ENCODE results near the gene ADAR.

Gene ADAR

DNA sequence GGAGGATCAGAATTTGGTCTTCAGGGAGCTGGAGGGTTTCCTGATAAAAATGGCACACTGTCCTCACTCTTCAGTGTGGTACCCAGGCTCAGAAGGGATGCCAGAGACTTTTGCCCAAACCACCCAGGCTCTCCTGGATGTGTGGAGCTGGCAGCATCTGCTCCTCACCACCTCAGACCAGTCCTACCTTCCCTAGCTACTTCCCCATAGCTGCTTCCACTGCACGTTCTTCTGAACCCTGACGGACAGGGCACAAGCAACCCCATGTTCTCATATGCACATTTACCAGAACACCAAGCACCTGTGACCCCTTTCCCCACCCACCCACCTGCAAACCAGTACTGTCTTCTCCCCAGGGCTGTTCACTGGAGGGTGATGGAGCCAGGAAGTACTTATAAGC is 4.7 kb downstream of the ADAR start:
- TF ChIP-seq POLR2A (IDR thresholded peaks at IDR 0.05; ENCODE audit: extremely low read depth, insufficient read length) = no peak
- TF ChIP-seq, protein P1, sequence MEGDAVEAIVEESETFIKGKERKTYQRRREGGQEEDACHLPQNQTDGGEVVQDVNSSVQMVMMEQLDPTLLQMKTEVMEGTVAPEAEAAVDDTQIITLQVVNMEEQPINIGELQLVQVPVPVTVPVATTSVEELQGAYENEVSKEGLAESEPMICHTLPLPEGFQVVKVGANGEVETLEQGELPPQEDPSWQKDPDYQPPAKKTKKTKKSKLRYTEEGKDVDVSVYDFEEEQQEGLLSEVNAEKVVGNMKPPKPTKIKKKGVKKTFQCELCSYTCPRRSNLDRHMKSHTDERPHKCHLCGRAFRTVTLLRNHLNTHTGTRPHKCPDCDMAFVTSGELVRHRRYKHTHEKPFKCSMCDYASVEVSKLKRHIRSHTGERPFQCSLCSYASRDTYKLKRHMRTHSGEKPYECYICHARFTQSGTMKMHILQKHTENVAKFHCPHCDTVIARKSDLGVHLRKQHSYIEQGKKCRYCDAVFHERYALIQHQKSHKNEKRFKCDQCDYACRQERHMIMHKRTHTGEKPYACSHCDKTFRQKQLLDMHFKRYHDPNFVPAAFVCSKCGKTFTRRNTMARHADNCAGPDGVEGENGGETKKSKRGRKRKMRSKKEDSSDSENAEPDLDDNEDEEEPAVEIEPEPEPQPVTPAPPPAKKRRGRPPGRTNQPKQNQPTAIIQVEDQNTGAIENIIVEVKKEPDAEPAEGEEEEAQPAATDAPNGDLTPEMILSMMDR (IDR thresholded peaks at IDR 0.05; ENCODE audit: low read depth, low read length) = no peak
- no peak for TF ChIP-seq MYC (IDR thresholded peaks at IDR 0.05; ENCODE audit: low read depth, low read length)
- TF ChIP-seq, protein P2, sequence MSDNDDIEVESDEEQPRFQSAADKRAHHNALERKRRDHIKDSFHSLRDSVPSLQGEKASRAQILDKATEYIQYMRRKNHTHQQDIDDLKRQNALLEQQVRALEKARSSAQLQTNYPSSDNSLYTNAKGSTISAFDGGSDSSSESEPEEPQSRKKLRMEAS (IDR thresholded peaks at IDR 0.05; ENCODE audit: low read depth, low read length) = no peak
- DNase-seq (ENCODE audit: low read depth) = no peak
- no peak overlapping the region for H3K4me3 ChIP-seq (ENCODE audit: low read depth, low read length)

DNA sequence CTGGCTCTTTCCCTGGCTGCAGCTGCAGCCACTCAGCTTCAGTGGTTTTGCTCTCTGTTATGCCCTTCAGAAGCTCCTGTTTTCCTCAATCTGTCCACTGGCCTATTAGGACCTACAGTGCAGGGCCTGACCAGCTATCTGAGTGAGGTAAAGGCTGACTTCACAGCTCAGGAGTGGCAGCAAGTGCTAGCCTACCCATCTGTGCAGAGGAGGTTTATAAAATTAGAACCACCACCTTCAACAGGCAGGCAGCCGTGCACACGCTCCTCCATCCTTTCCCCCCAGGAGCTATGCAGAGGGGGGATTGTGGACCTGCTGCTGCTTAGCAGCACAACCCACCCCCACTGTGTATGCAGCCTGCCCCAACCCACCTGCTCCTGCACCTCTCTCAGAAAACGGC is 8.3 kb downstream of the ADAR start:
- TF ChIP-seq, protein P2 (IDR thresholded peaks at IDR 0.05; ENCODE audit: low read depth, low read length) = no peak
- TF ChIP-seq POLR2A (IDR thresholded peaks at IDR 0.05; ENCODE audit: extremely low read depth, insufficient read length) (no peak), MYC (IDR thresholded peaks at IDR 0.05; ENCODE audit: low read depth, low read length) (no peak)
- TF ChIP-seq, protein P1 (IDR thresholded peaks at IDR 0.05; ENCODE audit: low read depth, low read length) = no peak
- DNase-seq (ENCODE audit: low read depth) = no peak
- H3K4me3 ChIP-seq (ENCODE audit: low read depth, low read length) = no peak overlapping the region

DNA sequence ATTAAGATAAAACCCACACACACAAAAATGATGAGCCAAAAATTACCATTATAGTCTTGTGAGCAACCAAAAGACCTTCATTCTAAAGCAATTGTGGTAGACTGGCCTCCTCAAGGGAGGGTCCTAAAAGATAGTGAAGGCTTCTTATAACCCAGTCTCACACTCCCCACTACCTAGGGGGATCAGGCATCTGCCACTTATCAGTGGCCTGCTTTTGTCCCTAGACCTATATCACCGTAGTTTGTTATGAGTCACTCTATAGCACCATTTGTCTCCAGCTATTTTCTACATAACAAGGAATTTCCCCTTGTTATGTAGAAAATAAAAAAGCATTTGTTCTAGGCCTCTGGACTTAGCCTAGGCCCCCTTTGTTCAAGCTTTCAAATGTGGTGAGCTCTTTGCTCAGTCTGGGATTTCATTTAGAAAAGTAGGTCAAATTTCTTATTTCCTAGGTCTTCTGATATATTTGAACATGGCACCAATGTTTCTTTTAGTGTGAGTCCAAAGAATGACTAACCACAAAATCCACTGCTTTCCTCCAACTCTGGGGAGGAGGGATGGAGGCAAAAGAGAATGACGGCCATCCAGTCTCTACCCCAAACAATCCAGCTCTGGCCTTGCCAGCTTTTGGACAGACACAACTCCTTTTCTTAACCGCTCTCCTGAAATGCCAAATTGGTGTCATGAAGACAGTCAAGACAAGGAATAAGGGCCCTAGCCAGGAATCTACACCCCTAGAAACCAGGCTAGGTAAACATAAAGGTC is 8.9 kb downstream of the ADAR start:
- DNase-seq (ENCODE audit: low read depth) = no peak
- no peak for TF ChIP-seq POLR2A (IDR thresholded peaks at IDR 0.05; ENCODE audit: extremely low read depth, insufficient read length)
- TF ChIP-seq, protein P1 (IDR thresholded peaks at IDR 0.05; ENCODE audit: low read depth, low read length) = no peak
- no peak for TF ChIP-seq MYC (IDR thresholded peaks at IDR 0.05; ENCODE audit: low read depth, low read length)
- TF ChIP-seq, protein P2 (IDR thresholded peaks at IDR 0.05; ENCODE audit: low read depth, low read length) = no peak
- H3K4me3 ChIP-seq (ENCODE audit: low read depth, low read length) = no peak overlapping the region

DNA sequence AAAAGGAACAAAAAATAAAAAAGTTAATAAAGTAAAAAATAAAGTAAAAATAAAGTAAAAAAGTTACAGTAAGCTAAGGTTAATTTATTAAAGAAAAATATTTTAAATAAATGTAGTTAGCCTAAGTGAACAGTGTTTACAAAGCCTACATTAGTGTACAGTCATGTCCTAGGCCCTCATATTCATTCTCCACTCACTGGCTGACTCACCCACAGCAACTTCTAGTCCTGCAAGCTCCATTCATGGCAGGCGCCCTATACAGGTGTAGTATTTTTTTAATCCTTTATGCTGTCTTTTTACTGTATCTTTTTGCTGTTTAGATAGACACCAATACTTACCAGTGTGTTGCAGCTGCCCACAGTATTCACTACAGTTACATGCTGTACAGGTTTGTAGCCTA is 12.4 kb downstream of the ADAR start:
- no peak for DNase-seq (ENCODE audit: low read depth)
- TF ChIP-seq POLR2A (IDR thresholded peaks at IDR 0.05; ENCODE audit: extremely low read depth, insufficient read length) (no peak), MYC (IDR thresholded peaks at IDR 0.05; ENCODE audit: low read depth, low read length) (no peak)
- TF ChIP-seq, protein P1 (IDR thresholded peaks at IDR 0.05; ENCODE audit: low read depth, low read length) = no peak
- TF ChIP-seq, protein P2 (IDR thresholded peaks at IDR 0.05; ENCODE audit: low read depth, low read length) = no peak
- no peak overlapping the region for H3K4me3 ChIP-seq (ENCODE audit: low read depth, low read length)

DNA sequence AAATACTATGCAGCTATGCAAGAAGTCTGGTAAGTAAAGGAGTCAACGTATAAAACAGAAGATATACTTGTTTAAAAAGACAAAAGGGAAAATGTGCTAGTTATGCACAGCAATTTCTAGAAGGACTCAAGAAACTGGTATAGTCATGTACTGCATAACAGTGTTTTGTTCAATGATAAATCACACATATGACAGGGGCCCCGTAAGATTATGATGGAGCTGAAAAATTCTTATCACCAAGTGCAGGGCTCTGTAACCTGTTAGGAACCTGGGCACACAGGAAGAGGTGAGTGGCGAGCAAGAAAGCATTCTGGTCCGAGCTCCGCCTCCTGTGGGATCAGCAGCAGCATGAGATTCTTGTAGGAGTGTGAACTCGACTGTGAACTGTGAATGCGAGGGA is 13.2 kb downstream of the ADAR start:
- DNase-seq (ENCODE audit: low read depth) = no peak
- TF ChIP-seq, protein P1 (IDR thresholded peaks at IDR 0.05; ENCODE audit: low read depth, low read length) = no peak
- no peak for TF ChIP-seq POLR2A (IDR thresholded peaks at IDR 0.05; ENCODE audit: extremely low read depth, insufficient read length)
- H3K4me3 ChIP-seq (ENCODE audit: low read depth, low read length) = no peak overlapping the region

All from NB4 (cell line).